ENCODE data around the gene SEMA3A. TPM values are rescaled to one million over a fixed set of nuclear protein-coding genes. Genes with fewer than 3 reads are reported as not detected.

SEMA3A gene
- total RNA-seq, 1 experiment from 2014 or later = 14.2 TPM

DNA sequence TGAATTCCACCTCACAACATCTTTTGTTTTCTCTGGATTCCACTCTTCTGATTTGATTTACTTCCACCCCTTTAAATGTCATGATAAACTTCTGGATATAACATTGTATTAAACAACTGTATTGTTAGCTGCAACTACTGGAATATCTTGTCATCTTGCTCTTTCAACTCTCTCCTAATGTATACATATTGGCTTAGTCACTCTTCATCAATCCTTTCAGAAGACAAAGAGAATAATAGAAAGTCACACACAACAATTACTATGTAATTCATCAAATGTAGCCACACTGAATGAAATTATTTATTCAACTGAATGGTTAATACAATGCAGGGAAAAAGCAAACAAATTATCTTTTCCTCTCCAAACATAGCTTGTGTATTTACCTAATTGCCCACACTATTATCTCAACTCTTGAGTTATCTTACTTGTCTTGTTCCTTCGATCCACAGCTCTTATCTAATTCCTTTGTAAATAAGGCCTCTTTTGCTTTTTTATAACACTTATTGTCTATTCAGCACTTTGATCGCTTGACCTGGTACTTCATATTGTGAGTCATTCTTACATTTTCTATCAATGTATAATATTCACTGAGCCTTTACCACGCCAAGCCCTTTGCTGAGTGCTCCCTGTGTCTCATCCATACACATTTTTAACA lies 16.7 kb downstream of the SEMA3A start:
- ChIA-PET POLR2A (no interaction called here), RAD21 (ENCODE audit: low non-redundant PET in 1 of 2, low total read pairs in 2 of 2, uncharacterized antibody in 2 of 2, unreplicated experiment in 2 of 2) (no interaction called here), CTCF (no interaction called here)
- Histone ChIP-seq H3K4me1 (ENCODE audit: control insufficient read depth in 1 of 2, insufficient read depth in 2 of 2, low read length in 2 of 2) (no peaks in the 10 kb centered on the region), H4K20me1 (ENCODE audit: insufficient read depth) (no peaks in the 10 kb centered on the region), H3K27me3 (ENCODE audit: insufficient read depth, low read length) (no peaks in the 10 kb centered on the region), H3K4me2 (ENCODE audit: low read length) (no peak overlapping the region), H3K9me3 (ENCODE audit: control insufficient read depth in 1 of 2, insufficient read depth in 1 of 2, low read depth in 1 of 2, low read length in 2 of 2) (no peaks in the 10 kb centered on the region; a peak in 1 of 4 replicates), H3K4me3 (replicated peaks in 1 of 2; ENCODE audit: low read depth in 1 of 2, low read length in 2 of 2) (no peak overlapping the region), H3K9ac (ENCODE audit: low read length) (no peak overlapping the region), H3K36me3 (ENCODE audit: control insufficient read depth in 1 of 2, insufficient read depth in 2 of 2, low read length in 2 of 2) (no peaks in the 10 kb centered on the region), H2AFZ (ENCODE audit: low read depth, low read length, poor library complexity, severe bottlenecking) (no peak overlapping the region), H3K9me2 (ENCODE audit: insufficient read depth) (no peaks in the 10 kb centered on the region), H3K27ac (ENCODE audit: low read depth, low read length) (no peak overlapping the region), H3K79me2 (ENCODE audit: insufficient read depth, low read length) (no peaks in the 10 kb centered on the region)
- BruUV-seq (replicated peaks) = no TSS peak
- DNase-seq (ENCODE audit: low read depth, low spot score) = no peak
- intact Hi-C loops (cut with micrococcal nuclease) = no loop called here
- no peak for ATAC-seq
- TF ChIP-seq SP1 (IDR thresholded peaks at IDR 0.05; ENCODE audit: low read depth) (no peak), CEBPB (IDR thresholded peaks at IDR 0.05; ENCODE audit: low read depth) (no peak), CBX3 (IDR thresholded peaks at IDR 0.05; ENCODE audit: low read depth) (no peak)

DNA sequence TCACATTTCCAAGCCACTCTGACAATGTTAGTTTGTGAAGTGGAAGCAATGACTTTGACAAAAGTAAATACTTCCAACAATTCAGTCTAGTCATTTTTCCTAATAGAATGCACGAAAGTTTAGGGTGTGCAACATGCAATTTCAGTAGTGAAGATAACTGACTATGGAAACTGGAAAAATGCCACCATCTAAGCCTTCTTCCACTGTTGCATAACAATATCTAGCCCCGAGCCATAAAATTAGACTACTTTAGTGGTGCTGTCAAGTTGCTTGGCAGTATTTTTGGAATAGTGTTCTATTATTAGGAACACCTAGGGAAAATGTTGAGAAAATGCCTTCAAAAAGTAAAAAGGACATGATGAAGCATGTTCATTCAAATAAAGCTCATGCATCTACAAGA lies 17.9 kb downstream of the SEMA3A start:
- POLR2A ChIA-PET = no interaction called here
- intact Hi-C loops (cut with micrococcal nuclease) = no loop called here
- no peak overlapping the region for H3K27ac ChIP-seq (ENCODE audit: low read depth, low read length)
- no peak for TF ChIP-seq ELF1 (IDR thresholded peaks at IDR 0.05; ENCODE audit: borderline replicate concordance, low read depth)
- no peak for TF ChIP-seq CEBPB (IDR thresholded peaks at IDR 0.05; ENCODE audit: low read depth)
- TF ChIP-seq YY1 (IDR thresholded peaks at IDR 0.05; ENCODE audit: extremely low read depth, insufficient replicate concordance, low read depth, low read length) = no peak
- TF ChIP-seq ZNF274 (IDR thresholded peaks at IDR 0.05; ENCODE audit: low read depth, low read length) = no peak
- TF ChIP-seq, protein P1, sequence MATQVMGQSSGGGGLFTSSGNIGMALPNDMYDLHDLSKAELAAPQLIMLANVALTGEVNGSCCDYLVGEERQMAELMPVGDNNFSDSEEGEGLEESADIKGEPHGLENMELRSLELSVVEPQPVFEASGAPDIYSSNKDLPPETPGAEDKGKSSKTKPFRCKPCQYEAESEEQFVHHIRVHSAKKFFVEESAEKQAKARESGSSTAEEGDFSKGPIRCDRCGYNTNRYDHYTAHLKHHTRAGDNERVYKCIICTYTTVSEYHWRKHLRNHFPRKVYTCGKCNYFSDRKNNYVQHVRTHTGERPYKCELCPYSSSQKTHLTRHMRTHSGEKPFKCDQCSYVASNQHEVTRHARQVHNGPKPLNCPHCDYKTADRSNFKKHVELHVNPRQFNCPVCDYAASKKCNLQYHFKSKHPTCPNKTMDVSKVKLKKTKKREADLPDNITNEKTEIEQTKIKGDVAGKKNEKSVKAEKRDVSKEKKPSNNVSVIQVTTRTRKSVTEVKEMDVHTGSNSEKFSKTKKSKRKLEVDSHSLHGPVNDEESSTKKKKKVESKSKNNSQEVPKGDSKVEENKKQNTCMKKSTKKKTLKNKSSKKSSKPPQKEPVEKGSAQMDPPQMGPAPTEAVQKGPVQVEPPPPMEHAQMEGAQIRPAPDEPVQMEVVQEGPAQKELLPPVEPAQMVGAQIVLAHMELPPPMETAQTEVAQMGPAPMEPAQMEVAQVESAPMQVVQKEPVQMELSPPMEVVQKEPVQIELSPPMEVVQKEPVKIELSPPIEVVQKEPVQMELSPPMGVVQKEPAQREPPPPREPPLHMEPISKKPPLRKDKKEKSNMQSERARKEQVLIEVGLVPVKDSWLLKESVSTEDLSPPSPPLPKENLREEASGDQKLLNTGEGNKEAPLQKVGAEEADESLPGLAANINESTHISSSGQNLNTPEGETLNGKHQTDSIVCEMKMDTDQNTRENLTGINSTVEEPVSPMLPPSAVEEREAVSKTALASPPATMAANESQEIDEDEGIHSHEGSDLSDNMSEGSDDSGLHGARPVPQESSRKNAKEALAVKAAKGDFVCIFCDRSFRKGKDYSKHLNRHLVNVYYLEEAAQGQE (IDR thresholded peaks at IDR 0.05; ENCODE audit: low read depth) = no peak
- TF ChIP-seq ATF3 (IDR thresholded peaks at IDR 0.05) = no peak
- no peak for TF ChIP-seq JUND (IDR thresholded peaks at IDR 0.05)
- TF ChIP-seq RAD21 (IDR thresholded peaks at IDR 0.05; ENCODE audit: low read depth) = no peak
- no peak for TF ChIP-seq FOSL1 (IDR thresholded peaks at IDR 0.05; ENCODE audit: low read depth)
- no peak for TF ChIP-seq POLR2AphosphoS5 (IDR thresholded peaks at IDR 0.05; ENCODE audit: low read depth, low read length)
- TF ChIP-seq SIN3A (IDR thresholded peaks at IDR 0.05; ENCODE audit: low read depth) = no peak
- TF ChIP-seq ZFX (IDR thresholded peaks at IDR 0.05) = no peak
- no peak for TF ChIP-seq ZBTB33 (IDR thresholded peaks at IDR 0.05; ENCODE audit: extremely low read depth, insufficient replicate concordance, low read length)
- no peak for TF ChIP-seq MAX (IDR thresholded peaks at IDR 0.05)
- TF ChIP-seq SP1 (IDR thresholded peaks at IDR 0.05; ENCODE audit: low read depth) = no peak

More for the DNA sequence above, 17.9 kb downstream of the SEMA3A start:
- DNase-seq (ENCODE audit: low read depth, low spot score) = no peak
- Histone ChIP-seq H4K20me1 (ENCODE audit: insufficient read depth) (no peaks in the 10 kb centered on the region), H3K4me2 (ENCODE audit: low read length) (no peak overlapping the region), H3K4me3 (replicated peaks in 1 of 2; ENCODE audit: low read depth in 1 of 2, low read length in 2 of 2) (no peak overlapping the region), H3K4me1 (ENCODE audit: control insufficient read depth in 1 of 2, insufficient read depth in 2 of 2, low read length in 2 of 2) (no peaks in the 10 kb centered on the region), H3K9me3 (ENCODE audit: control insufficient read depth in 1 of 2, insufficient read depth in 1 of 2, low read depth in 1 of 2, low read length in 2 of 2) (no peaks in the 10 kb centered on the region; a peak in 1 of 4 replicates), H2AFZ (ENCODE audit: low read depth, low read length, poor library complexity, severe bottlenecking) (no peak overlapping the region), H3K9ac (ENCODE audit: low read length) (no peak overlapping the region), H3K27me3 (ENCODE audit: insufficient read depth, low read length) (no peaks in the 10 kb centered on the region), H3K79me2 (ENCODE audit: insufficient read depth, low read length) (no peaks in the 10 kb centered on the region), H3K36me3 (ENCODE audit: control insufficient read depth in 1 of 2, insufficient read depth in 2 of 2, low read length in 2 of 2) (no peaks in the 10 kb centered on the region), H3K9me2 (ENCODE audit: insufficient read depth) (no peaks in the 10 kb centered on the region)
- RAD21 ChIA-PET (ENCODE audit: low non-redundant PET in 1 of 2, low total read pairs in 2 of 2, uncharacterized antibody in 2 of 2, unreplicated experiment in 2 of 2) = no interaction called here
- no TSS peak for BruUV-seq (replicated peaks)
- no peak for ATAC-seq
- CTCF ChIA-PET = no interaction called here
